GM19463 (cell line): ENCODE measurements around the gene SLC22A13.
"Not testable (repeated sequence)": the region's sequence is repeated elsewhere in the genome, so short reads cannot be mapped to it uniquely, and the experiment has no call there.

Experiments used
- ATAC-seq: cut with Tn5 transposase; IDR thresholded peaks from one replicate; pipeline ENCODE4 v1.9.1; 2021; ENCODE audit warnings: mild to moderate bottlenecking, moderate library complexity; ENCODE audit not compliant: unreplicated experiment

SLC22A13 gene

GRCh38 chr3:38264353-38264771, 1.2 kb upstream of the SLC22A13 start:
- ATAC-seq: no peak

- ATAC-seq: no peak
Observed at GRCh38 chr3:38264779-38265178, 833 bp upstream of the SLC22A13 start.

GRCh38 chr3:38266810-38267209, 1.2 kb downstream of the SLC22A13 start:
- no peak for ATAC-seq

- ATAC-seq: no peak
Observed at GRCh38 chr3:38267662-38268061, 2.0 kb downstream of the SLC22A13 start.

- no peak for ATAC-seq
Observed at GRCh38 chr3:38268087-38268486, 2.5 kb downstream of the SLC22A13 start.

GRCh38 chr3:38268522-38268921, 2.9 kb downstream of the SLC22A13 start:
- ATAC-seq: no peak

GRCh38 chr3:38270606-38271005, 5.0 kb downstream of the SLC22A13 start:
- no peak for ATAC-seq

- no peak for ATAC-seq
Observed at GRCh38 chr3:38271553-38271952, 5.9 kb downstream of the SLC22A13 start.

- no peak for ATAC-seq
Observed at GRCh38 chr3:38274864-38275649, 9.4 kb downstream of the SLC22A13 start.

- no peak for ATAC-seq
Observed at GRCh38 chr3:38275658-38276057, 10.0 kb downstream of the SLC22A13 start.

- no peak for ATAC-seq
Observed at GRCh38 chr3:38276081-38276916, 10.7 kb downstream of the SLC22A13 start.

GRCh38 chr3:38276917-38277630, 11.5 kb downstream of the SLC22A13 start:
- ATAC-seq: no peak

- no peak for ATAC-seq
Observed at GRCh38 chr3:38278841-38279240, 13.2 kb downstream of the SLC22A13 start.

- no peak for ATAC-seq
Observed at GRCh38 chr3:38281895-38282686, 16.5 kb downstream of the SLC22A13 start, which contains the start of gene SLC22A14. Gene SLC22A14 (plus strand): TSS chr3:38282294. CDS start chr3:38306027, 23,733 bp downstream.

GRCh38 chr3:38283810-38284755, 18.5 kb downstream of the SLC22A13 start:
- ATAC-seq: no peak

GRCh38 chr3:38284756-38285150, 19.1 kb downstream of the SLC22A13 start:
- no peak for ATAC-seq

GRCh38 chr3:38289286-38290217, 23.9 kb downstream of the SLC22A13 start:
- not testable (repeated sequence) for ATAC-seq

GRCh38 chr3:38297053-38297452, 31.4 kb downstream of the SLC22A13 start:
- not testable (repeated sequence) for ATAC-seq
